Left lung (tissue), 10 donors: ENCODE results near the gene RPLP1. TPM values are rescaled to one million over a fixed set of nuclear protein-coding genes. Genes with fewer than 3 reads are reported as not detected.

Experiments used
- ATAC-seq: fragments of 200-7000 bp; cut with Tn5 transposase; one replicate; pipeline ENCODE4 v1.9.1; 2020; ENCODE audit warnings: moderate library complexity
- DNase-seq, 4 donors: peaks; one replicate each; pipeline ENCODE4 v3.0.0-alpha.2; 2013 to 2020
- H3K27ac ChIP-seq, 2 donors: fragments of 200-600 bp; sonication (generic) in 1 of 2; one replicate each; pipeline versions ENCODE4 v1.5.0 to v1.8.0; 2020 to 2021
- H3K27me3 ChIP-seq, 2 donors: fragments of 200-600 bp; sonication (generic) in 1 of 2; one replicate each; pipeline versions ENCODE4 v1.5.0 to v1.8.0; 2020 to 2021
- H3K36me3 ChIP-seq, 2 donors: fragments of 200-600 bp; sonication (generic) in 1 of 2; one replicate each; pipeline versions ENCODE4 v1.5.0 to v1.8.0; 2020 to 2021
- H3K4me1 ChIP-seq, 2 donors: fragments of 200-600 bp; one replicate each; pipeline ENCODE4 v1.8.0; 2021
- H3K4me3 ChIP-seq, 2 donors: fragments of 200-600 bp; sonication (generic) in 1 of 2; one replicate each; pipeline versions ENCODE4 v1.5.0 to v1.8.0; 2020 to 2021; ENCODE audit warnings: mild to moderate bottlenecking in 1 of 2
- H3K9me3 ChIP-seq, 2 donors: fragments of 200-600 bp; sonication (generic) in 1 of 2; one replicate each; pipeline versions ENCODE4 v1.5.0 to v1.8.0; 2020 to 2021
- CTCF ChIP-seq, 2 donors: fragments of 200-600 bp; sonication (generic) in 1 of 2; IDR thresholded peaks; one replicate each; pipeline versions ENCODE4 v1.5.0 to v1.8.0; 2021; ENCODE audit warnings: antibody characterized with exemption in 2 of 2
- intact Hi-C, 2 donors: fragments of 100-400 bp; cut with DNase I; formaldehyde crosslinking; loops; one replicate each; pipeline versions ENCODE4 v1.11.2 to v1.14.2; 2022
- polyA plus RNA-seq, 6 donors: library from polyadenylated mRNA; unstranded; fragments of 120-200 nt; gene quantifications; one replicate each; pipeline ENCODE4 v1.2.1, GENCODE V29; 2013; ENCODE audit not compliant: insufficient read length in 6 of 6
- total RNA-seq, 2 donors: library from RNA; stranded (reverse); fragmentation: NEBNext Ultra II Directional; extraction: Animal tissue kit (Norgen Biotek cat#: 25700); gene quantifications; one replicate each; pipeline ENCODE4 v1.2.1, GENCODE V29; 2021
- donor health status: DM: no; HTN: yes; CAD: no.
- donor health status: DM: no; HTN: no; CAD: no.

RPLP1 gene
- total and polyA plus RNA-seq, 8 donors, result 1,369 to 2,220 (median 1,740) TPM

GRCh38 chr15:69407719-69408400 is 44.8 kb upstream of the RPLP1 start:
- TF ChIP-seq CTCF (IDR thresholded peaks at IDR 0.05), result no peak
- H3K27ac ChIP-seq, result no peak overlapping the region
- intact Hi-C loops, result no loop called here
- H3K36me3 ChIP-seq, result no peaks in the 10 kb centered on the region
- no peak for ATAC-seq
- DNase-seq, result no peak
- no peaks in the 10 kb centered on the region for H3K9me3 ChIP-seq
- H3K4me3 ChIP-seq, result no peak overlapping the region
- H3K4me1 ChIP-seq, result no peaks in the 10 kb centered on the region
- no peaks in the 10 kb centered on the region for H3K27me3 ChIP-seq

GRCh38 chr15:69408841-69409240 is 43.8 kb upstream of the RPLP1 start:
- intact Hi-C loops, result no loop called here
- TF ChIP-seq CTCF (IDR thresholded peaks at IDR 0.05), result no peak

GRCh38 chr15:69410248-69410874 is 42.3 kb upstream of the RPLP1 start:
- peak in 1 of 4 donors; percentile 13 for DNase-seq

More at GRCh38 chr15:69408841-69409240, 43.8 kb upstream of the RPLP1 start:
- no peak overlapping the region for H3K4me3 ChIP-seq
- H3K27me3 ChIP-seq, result no peaks in the 10 kb centered on the region
- H3K36me3 ChIP-seq, result no peaks in the 10 kb centered on the region
- no peak for ATAC-seq
- no peak overlapping the region for H3K27ac ChIP-seq
- H3K4me1 ChIP-seq, result peaks cover 0 to 3% of the 10 kb centered on the region in 2 donors
- H3K9me3 ChIP-seq, result no peaks in the 10 kb centered on the region
- DNase-seq, result no peak

GRCh38 chr15:69412274-69412673 is 40.3 kb upstream of the RPLP1 start:
- intact Hi-C loops, result no loop called here
- Histone ChIP-seq H3K9me3 (no peaks in the 10 kb centered on the region), H3K27me3 (no peaks in the 10 kb centered on the region), H3K36me3 (no peaks in the 10 kb centered on the region), H3K4me1 (peaks cover 0 to 16% of the 10 kb centered on the region in 2 donors), H3K27ac (no peak overlapping the region), H3K4me3 (no peak overlapping the region)
- no peak for DNase-seq
- ATAC-seq, result no peak
- TF ChIP-seq CTCF (IDR thresholded peaks at IDR 0.05), result no peak

More at GRCh38 chr15:69410248-69410874, 42.3 kb upstream of the RPLP1 start:
- Histone ChIP-seq H3K9me3 (no peaks in the 10 kb centered on the region), H3K36me3 (no peaks in the 10 kb centered on the region), H3K27me3 (no peaks in the 10 kb centered on the region), H3K4me1 (peaks cover 0 to 15% of the 10 kb centered on the region in 2 donors), H3K27ac (no peak overlapping the region), H3K4me3 (no peak overlapping the region)
- ATAC-seq, result peak; percentile 32
- TF ChIP-seq CTCF (IDR thresholded peaks at IDR 0.05), result no peak
- intact Hi-C loops, result no loop called here

GRCh38 chr15:69412701-69413100 is 39.9 kb upstream of the RPLP1 start:
- Histone ChIP-seq H3K4me1 (peaks cover 0 to 16% of the 10 kb centered on the region in 2 donors), H3K36me3 (no peaks in the 10 kb centered on the region), H3K27me3 (no peaks in the 10 kb centered on the region), H3K9me3 (no peaks in the 10 kb centered on the region), H3K4me3 (no peak overlapping the region), H3K27ac (no peak overlapping the region)
- ATAC-seq (no peak), DNase-seq (no peak)
- intact Hi-C loops, result no loop called here
- TF ChIP-seq CTCF (IDR thresholded peaks at IDR 0.05), result no peak
